Central memory CD8-positive, alpha-beta T cell (primary cell): ENCODE data around the gene EPN2.

ENCODE experiments used
- ATAC-seq: fragments of 150-1000 bp; cut with Tn5 transposase; replicated peaks from 2 replicates; pipeline ENCODE4 v1.10.0; 2022; ENCODE audit warnings: mild to moderate bottlenecking, moderate FRiP score, moderate number of reproducible peaks; ENCODE audit not compliant: poor library complexity, severe bottlenecking; ENCODE audit errors: extremely low read depth
- DNase-seq, 2 donors: peaks; one replicate each; pipeline ENCODE4 v3.0.0; 2021; ENCODE audit warnings: low spot score in 2 of 2
- H3K27ac Mint-ChIP-seq: one replicate; pipeline ENCODE4 v1.8.0; 2022; ENCODE audit warnings: low read depth, mild to moderate bottlenecking, moderate library complexity, mixed read lengths
- H3K27me3 Mint-ChIP-seq: one replicate; pipeline ENCODE4 v1.8.0; 2022; ENCODE audit warnings: mixed read lengths
- H3K36me3 Mint-ChIP-seq: one replicate; pipeline ENCODE4 v1.8.0; 2022; ENCODE audit warnings: mild to moderate bottlenecking, moderate library complexity, mixed read lengths; ENCODE audit not compliant: insufficient read depth
- H3K4me1 Mint-ChIP-seq: one replicate; pipeline ENCODE4 v1.8.0; 2022; ENCODE audit warnings: mixed read lengths
- H3K4me3 Mint-ChIP-seq: one replicate; pipeline ENCODE4 v1.8.0; 2022; ENCODE audit warnings: mild to moderate bottlenecking, moderate library complexity, mixed read lengths
- H3K9me3 Mint-ChIP-seq: one replicate; pipeline ENCODE4 v1.8.0; 2022; ENCODE audit warnings: mixed read lengths

The EPN2 gene

DNA sequence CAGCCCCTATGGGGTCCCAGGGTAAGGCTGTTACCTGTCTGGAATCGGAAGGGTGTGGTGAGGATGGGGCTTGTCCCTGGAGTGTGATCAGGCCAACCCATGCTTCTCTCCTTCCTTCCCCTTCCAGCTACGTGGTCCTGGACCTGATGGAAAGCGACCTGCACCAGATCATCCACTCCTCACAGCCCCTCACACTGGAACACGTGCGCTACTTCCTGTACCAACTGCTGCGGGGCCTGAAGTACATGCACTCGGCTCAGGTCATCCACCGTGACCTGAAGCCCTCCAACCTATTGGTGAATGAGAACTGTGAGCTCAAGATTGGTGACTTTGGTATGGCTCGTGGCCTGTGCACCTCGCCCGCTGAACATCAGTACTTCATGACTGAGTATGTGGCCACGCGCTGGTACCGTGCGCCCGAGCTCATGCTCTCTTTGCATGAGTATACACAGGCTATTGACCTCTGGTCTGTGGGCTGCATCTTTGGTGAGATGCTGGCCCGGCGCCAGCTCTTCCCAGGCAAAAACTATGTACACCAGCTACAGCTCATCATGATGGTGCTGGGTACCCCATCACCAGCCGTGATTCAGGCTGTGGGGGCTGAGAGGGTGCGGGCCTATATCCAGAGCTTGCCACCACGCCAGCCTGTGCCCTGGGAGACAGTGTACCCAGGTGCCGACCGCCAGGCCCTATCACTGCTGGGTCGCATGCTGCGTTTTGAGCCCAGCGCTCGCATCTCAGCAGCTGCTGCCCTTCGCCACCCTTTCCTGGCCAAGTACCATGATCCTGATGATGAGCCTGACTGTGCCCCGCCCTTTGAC lies 143.5 kb downstream of the EPN2 start:
- Mint-ChIP-seq H3K9me3 (no peaks in the 10 kb centered on the region), H3K4me3 (no peak overlapping the region), H3K36me3 (peaks cover 24% of the 10 kb centered on the region), H3K4me1 (peaks cover 40% of the 10 kb centered on the region), H3K27me3 (no peaks in the 10 kb centered on the region), H3K27ac (no peak overlapping the region)
- DNase-seq: no peak
- no peak for ATAC-seq

DNA sequence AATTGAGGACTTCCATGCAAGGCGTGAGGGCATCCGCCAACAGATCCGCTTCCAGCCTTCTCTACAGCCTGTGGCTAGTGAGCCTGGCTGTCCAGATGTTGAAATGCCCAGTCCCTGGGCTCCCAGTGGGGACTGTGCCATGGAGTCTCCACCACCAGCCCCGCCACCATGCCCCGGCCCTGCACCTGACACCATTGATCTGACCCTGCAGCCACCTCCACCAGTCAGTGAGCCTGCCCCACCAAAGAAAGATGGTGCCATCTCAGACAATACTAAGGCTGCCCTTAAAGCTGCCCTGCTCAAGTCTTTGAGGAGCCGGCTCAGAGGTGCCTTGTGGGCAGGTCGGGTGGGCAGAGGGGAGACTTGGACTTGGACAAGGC lies 144.2 kb downstream of the EPN2 start:
- DNase-seq: no peak
- ATAC-seq: no peak
- Mint-ChIP-seq H3K4me1 (peaks cover 37% of the 10 kb centered on the region), H3K4me3 (no peak overlapping the region), H3K27me3 (no peaks in the 10 kb centered on the region), H3K36me3 (peaks cover 24% of the 10 kb centered on the region), H3K27ac (no peak overlapping the region), H3K9me3 (no peaks in the 10 kb centered on the region)

- Mint-ChIP-seq H3K27ac (no peak overlapping the region), H3K4me3 (no peak overlapping the region), H3K9me3 (no peaks in the 10 kb centered on the region), H3K4me1 (peaks cover 35% of the 10 kb centered on the region), H3K36me3 (peaks cover 24% of the 10 kb centered on the region), H3K27me3 (no peaks in the 10 kb centered on the region)
- no peak for DNase-seq
- no peak for ATAC-seq
These were observed 144.7 kb downstream of the EPN2 start for GRCh38 chr17:19381741-19382444.

DNA sequence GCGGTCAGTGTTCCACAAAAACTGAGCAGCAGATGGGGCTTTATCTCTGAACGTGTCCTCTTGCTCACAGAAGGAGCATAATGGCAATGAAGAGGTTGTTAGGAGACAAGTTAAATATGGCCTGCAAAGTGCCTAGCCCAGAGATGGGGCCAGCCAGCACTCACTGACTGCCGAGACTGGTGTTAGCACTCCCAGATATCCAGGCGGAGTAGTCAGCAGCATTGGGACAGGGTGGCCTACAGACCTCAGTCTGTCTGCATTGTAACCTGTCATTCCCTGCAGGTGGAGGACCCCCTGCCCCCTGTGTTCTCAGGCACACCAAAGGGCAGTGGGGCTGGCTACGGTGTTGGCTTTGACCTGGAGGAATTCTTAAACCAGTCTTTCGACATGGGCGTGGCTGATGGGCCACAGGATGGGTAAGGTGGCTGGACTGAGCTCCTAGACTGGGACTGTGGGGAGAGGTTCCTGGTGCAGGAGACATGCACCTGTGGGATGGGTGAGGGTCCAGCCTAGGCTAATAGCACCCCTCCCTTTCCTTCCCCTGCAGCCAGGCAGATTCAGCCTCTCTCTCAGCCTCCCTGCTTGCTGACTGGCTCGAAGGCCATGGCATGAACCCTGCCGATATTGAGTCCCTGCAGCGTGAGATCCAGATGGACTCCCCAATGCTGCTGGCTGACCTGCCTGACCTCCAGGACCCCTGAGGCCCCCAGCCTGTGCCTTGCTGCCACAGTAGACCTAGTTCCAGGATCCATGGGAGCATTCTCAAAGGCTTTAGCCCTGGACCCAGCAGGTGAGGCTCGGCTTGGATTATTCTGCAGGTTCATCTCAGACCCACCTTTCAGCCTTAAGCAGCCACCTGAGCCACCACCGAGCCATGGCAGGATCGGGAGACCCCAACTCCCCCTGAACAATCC lies 145.6 kb downstream of the EPN2 start:
- Mint-ChIP-seq H3K27ac (no peak overlapping the region), H3K4me3 (no peak overlapping the region), H3K9me3 (no peaks in the 10 kb centered on the region), H3K36me3 (peaks cover 18% of the 10 kb centered on the region), H3K4me1 (peaks cover 26% of the 10 kb centered on the region), H3K27me3 (no peaks in the 10 kb centered on the region)
- DNase-seq (no peak), ATAC-seq (no peak)

DNA sequence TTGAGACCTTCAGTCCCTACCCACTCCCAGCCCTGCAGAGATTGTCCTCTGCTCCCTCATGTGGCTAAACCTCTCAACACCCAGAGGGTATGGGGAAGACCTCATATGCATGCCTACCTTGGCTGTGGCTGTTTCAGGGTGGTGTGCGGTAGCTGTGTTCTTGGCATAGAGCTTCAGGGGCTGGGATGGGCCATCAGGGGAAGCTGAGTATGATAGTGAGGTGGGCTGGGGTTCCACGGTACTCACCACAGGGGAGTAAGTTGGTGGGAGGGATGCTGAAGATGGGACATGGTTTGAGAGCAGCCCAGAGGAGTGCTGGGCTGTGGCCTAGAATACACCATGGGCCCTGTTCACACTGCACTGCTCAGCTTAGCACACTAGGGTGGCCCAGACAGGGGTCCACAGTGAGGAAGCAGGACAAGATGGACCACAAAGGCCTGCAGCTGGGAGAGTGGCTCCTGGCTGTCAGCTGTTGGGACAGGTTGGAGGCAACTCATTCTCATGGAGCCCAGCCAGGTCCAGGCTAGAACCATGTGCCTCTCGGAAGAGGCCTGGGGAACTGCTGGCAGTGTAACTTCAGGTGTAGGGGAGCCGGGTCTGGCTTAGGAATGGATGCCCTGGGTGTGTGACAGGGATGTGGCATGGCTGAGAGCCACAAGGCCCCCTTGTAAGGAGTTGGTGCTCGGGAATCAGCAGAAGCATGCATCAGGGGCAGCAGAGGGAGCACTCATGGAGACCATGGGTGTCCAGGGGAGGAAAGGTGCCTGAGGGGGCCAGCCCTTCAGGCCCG lies 146.7 kb downstream of the EPN2 start:
- no peaks in the 10 kb centered on the region for H3K9me3 Mint-ChIP-seq
- no peak overlapping the region for H3K4me3 Mint-ChIP-seq
- H3K36me3 Mint-ChIP-seq: peaks cover 11% of the 10 kb centered on the region
- H3K27me3 Mint-ChIP-seq: no peaks in the 10 kb centered on the region
- DNase-seq (no peak), ATAC-seq (no peak)
- peak overlapping the region; percentile 85 for H3K27ac Mint-ChIP-seq
- H3K4me1 Mint-ChIP-seq: peaks cover 26% of the 10 kb centered on the region

DNA sequence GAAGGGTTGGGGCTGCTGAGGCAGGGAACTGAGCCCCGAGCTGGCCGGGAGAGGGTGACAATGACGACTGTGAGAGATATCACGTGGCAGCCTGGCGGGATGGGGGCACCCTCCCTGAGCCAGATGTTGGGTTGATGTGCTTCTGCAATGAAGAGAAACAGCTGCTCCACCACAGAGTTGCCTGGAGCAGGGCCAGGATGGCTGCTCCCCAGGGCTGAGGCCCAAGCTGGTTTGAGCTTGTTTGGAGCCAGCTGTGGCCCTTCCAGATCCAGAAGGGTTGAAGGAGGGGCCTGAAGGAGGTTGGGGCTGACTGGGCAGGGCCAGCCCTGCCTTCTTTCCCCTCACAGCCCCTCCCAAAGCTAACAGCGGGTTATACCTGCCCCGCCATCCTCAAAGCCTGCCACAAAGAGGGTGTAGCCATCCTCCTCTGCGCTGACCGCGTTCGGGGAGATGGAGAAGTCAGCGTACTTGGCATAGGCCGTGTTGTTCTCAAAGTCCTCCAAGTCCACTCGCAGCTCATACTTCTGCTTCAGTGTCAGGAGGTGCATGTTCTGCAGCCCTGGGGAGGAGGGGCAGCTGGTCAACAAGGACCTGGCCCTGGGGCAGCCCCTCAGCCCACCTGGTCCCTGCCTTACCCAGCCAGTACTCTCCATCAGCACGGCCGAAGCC lies 147.7 kb downstream of the EPN2 start:
- Mint-ChIP-seq H3K27ac (peak overlapping the region; percentile 85), H3K4me3 (no peak overlapping the region), H3K27me3 (no peaks in the 10 kb centered on the region), H3K36me3 (peaks cover 11% of the 10 kb centered on the region), H3K9me3 (no peaks in the 10 kb centered on the region), H3K4me1 (peaks cover 26% of the 10 kb centered on the region)
- ATAC-seq: no peak
- no peak for DNase-seq

DNA sequence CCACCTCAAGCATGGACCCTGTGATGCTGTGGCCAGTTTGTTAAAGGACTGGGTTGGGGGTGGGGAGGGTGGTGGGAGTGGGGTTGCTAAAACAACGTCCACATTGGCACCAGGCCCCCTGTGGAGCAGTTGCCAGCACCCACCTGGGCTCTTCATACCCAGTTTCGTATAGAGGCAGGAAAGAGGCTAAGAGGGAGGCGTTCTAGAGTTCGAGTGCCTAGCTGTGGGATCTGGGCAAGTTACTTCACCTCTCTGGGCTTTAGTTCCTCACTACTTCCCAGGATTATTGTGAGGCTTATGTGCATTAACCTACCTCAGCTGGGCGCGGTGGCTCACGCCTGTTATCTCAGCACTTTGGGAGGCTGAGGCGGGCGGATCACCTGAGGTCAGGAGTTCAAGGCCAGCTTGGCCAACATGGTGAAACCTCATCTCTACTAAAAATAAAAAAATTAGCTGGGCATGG lies 148.4 kb downstream of the EPN2 start:
- H3K27me3 Mint-ChIP-seq: no peaks in the 10 kb centered on the region
- ATAC-seq (no peak), DNase-seq (no peak)
- no peak overlapping the region for H3K4me3 Mint-ChIP-seq
- no peak overlapping the region for H3K27ac Mint-ChIP-seq
- H3K4me1 Mint-ChIP-seq: peaks cover 25% of the 10 kb centered on the region
- H3K36me3 Mint-ChIP-seq: peaks cover 8% of the 10 kb centered on the region
- H3K9me3 Mint-ChIP-seq: no peaks in the 10 kb centered on the region
